ENCODE results near the gene KAZN. TPM values are rescaled to one million over a fixed set of nuclear protein-coding genes. Genes with fewer than 3 reads are reported as not detected.

Gene KAZN
- total and polyA plus RNA-seq, 2 of the 8 experiments (the other 6 are each of a cell fraction or from before 2014, with no cell fraction given) = 3.7 to 11.8 TPM

DNA sequence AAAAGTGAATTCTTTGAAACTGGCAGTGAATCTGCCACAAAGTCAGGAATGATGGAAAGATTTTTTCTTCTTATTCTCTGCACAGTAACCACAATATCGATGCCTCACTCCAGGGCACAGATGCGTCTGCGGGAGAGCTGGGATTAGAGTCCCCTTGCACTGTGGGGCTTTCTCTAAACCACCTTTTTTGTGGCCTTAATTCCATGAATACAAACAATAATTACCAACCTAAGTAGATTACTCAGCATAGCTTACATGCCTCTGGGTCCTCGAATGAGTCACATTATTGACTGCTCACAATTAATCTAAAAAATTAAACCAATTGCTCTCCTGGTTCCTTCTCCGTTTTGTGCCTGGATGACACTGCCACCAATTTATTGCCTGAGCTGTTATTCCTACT is 125.8 kb downstream of the KAZN start:
- Histone ChIP-seq H3K27me3 (replicated peaks in 1 of 4; ENCODE audit: control insufficient read depth in 3 of 4, extremely low read depth in 1 of 4, insufficient read depth in 3 of 4, low read length in 3 of 4) (peaks cover 0 to 2% (median 0%) of the 10 kb centered on the region in 4 experiments; a peak in 1 of 7 replicates), H3K4me2 (ENCODE audit: insufficient read depth in 1 of 2, low read depth in 2 of 2, low read length in 2 of 2) (no peak overlapping the region), H3K4ac (replicated peaks; ENCODE audit: insufficient read length, low read depth, low read length) (no peak overlapping the region), H3K23ac (ENCODE audit: insufficient read length) (no peak overlapping the region), H3K9me3 (ENCODE audit: insufficient read depth in 2 of 2, low read depth in 1 of 2, low read length in 1 of 2) (no peaks in the 10 kb centered on the region), H3K9ac (replicated peaks in 1 of 4; ENCODE audit: extremely low read depth in 1 of 4, low read depth in 3 of 4, low read length in 3 of 4) (no peak overlapping the region), H2BK120ac (replicated peaks; ENCODE audit: low read depth, low read length) (no peak overlapping the region), H3K36me3 (ENCODE audit: control insufficient read depth in 2 of 4, insufficient read depth in 4 of 4, low read length in 3 of 4) (no peaks in the 10 kb centered on the region), H4K5ac (ENCODE audit: insufficient read length, low read depth, low read length) (no peak overlapping the region), H2BK12ac (ENCODE audit: low read depth, low read length) (no peak overlapping the region), H2AFZ (ENCODE audit: low read length) (no peak overlapping the region), H3K27ac (ENCODE audit: low read depth, low read length) (no peak overlapping the region), H3K14ac (ENCODE audit: insufficient read length) (no peak overlapping the region), H3K79me2 (ENCODE audit: control insufficient read depth in 1 of 2, insufficient read depth in 2 of 2, low read length in 2 of 2) (no peaks in the 10 kb centered on the region), H4K8ac (ENCODE audit: extremely low read depth, insufficient read depth, low read length) (no peak overlapping the region), H3K79me1 (ENCODE audit: low read depth, low read length) (no peaks in the 10 kb centered on the region), H3K23me2 (ENCODE audit: low read depth, low read length) (no peaks in the 10 kb centered on the region), H2BK15ac (ENCODE audit: low read length) (no peak overlapping the region), H3K18ac (ENCODE audit: extremely low read depth, low read length) (no peak overlapping the region), H3K4me3 (ENCODE audit: extremely low read depth in 1 of 4, insufficient read depth in 2 of 4, low read depth in 3 of 4, low read length in 4 of 4) (no peak overlapping the region), H2BK20ac (ENCODE audit: low read length) (no peak overlapping the region), H4K91ac (replicated peaks; ENCODE audit: insufficient read length, low read length) (no peak overlapping the region), H2AK5ac (ENCODE audit: low read depth, low read length) (no peak overlapping the region), H2BK5ac (ENCODE audit: low read depth, low read length) (no peak overlapping the region), H3K4me1 (replicated peaks in 1 of 4; ENCODE audit: control insufficient read depth in 3 of 4, insufficient read depth in 4 of 4, low read length in 3 of 4) (peaks cover 11 to 14% (median 13%) of the 10 kb centered on the region in 4 experiments), H4K20me1 (replicated peaks in 1 of 2; ENCODE audit: control insufficient read depth in 1 of 2, insufficient read depth in 2 of 2, low read length in 2 of 2) (peaks cover 0 to 3% of the 10 kb centered on the region in 2 experiments), H3K56ac (replicated peaks; ENCODE audit: insufficient read length, low read depth, low read length) (no peak overlapping the region)
- ChIA-PET CTCF (ENCODE audit: partially characterized antibody) (interaction anchor here (0.6 to 1.3 kb wide), 4 partner anchors 34 to 55 kb away, joined by 3 to 4 read pairs (median 4); no protein-coding TSS in a partner anchor), POLR2A (ENCODE audit: partially characterized antibody) (no interaction called here)
- FAIRE-seq (no peak), DNase-seq (ENCODE audit: low read depth in 1 of 2, low spot score in 2 of 2) (no peak)
- TF ChIP-seq POLR2A (IDR thresholded peaks at IDR 0.05; ENCODE audit: control extremely low read depth in 1 of 2, low read depth in 2 of 2, low read length in 2 of 2) = no peak
- TF ChIP-seq SRF (IDR thresholded peaks at IDR 0.05; ENCODE audit: low read depth, low read length) = no peak
- TF ChIP-seq TEAD4 (IDR thresholded peaks at IDR 0.05; ENCODE audit: low read depth, low read length) = no peak
- TF ChIP-seq GTF2F1 (IDR thresholded peaks at IDR 0.05; ENCODE audit: borderline replicate concordance, low read depth, low read length) = no peak
- no peak for TF ChIP-seq RFX5 (IDR thresholded peaks at IDR 0.05; ENCODE audit: borderline replicate concordance, low read depth, low read length)
- no peak for TF ChIP-seq JUN (IDR thresholded peaks at IDR 0.05; ENCODE audit: low read depth, low read length)
- no peak for TF ChIP-seq SP2 (IDR thresholded peaks at IDR 0.05; ENCODE audit: low read length)
- no peak for TF ChIP-seq RAD21 (IDR thresholded peaks at IDR 0.05 in 1 of 2, conservative IDR thresholded peaks at IDR 0.05 in 1 of 2; ENCODE audit: low read depth in 2 of 2, low read length in 2 of 2)
- TF ChIP-seq MAFK (IDR thresholded peaks at IDR 0.05; ENCODE audit: low read depth, low read length) = no peak
- no peak for TF ChIP-seq TAF7 (optimal IDR thresholded peaks at IDR 0.05; ENCODE audit: borderline replicate concordance, low read depth, low read length)
- no peak for TF ChIP-seq CEBPB (IDR thresholded peaks at IDR 0.05; ENCODE audit: low read depth, low read length)
- TF ChIP-seq KDM1A (IDR thresholded peaks at IDR 0.05; ENCODE audit: borderline replicate concordance, low read length) = no peak
- WGBS, 2 experiments (ENCODE audit: extremely low coverage in 1 of 2, insufficient coverage in 1 of 2, insufficient read length in 1 of 2, insufficient replicate concordance in 2 of 2, low coverage in 1 of 2, low lambda C conversion rate in 2 of 2, missing lambda C conversion rate in 1 of 2) = 88% methylated on average over 5 of the region's 5 CpGs; no CpG with 5 or more reads in 1 of the 2 experiments
